Activated CD8-positive, alpha-beta T cell treated with anti-CD3 and anti-CD28 coated beads for 36 hours (primary cell): Measurements from ENCODE around the gene IL13RA2. TPM values are rescaled to one million over a fixed set of nuclear protein-coding genes. Genes with fewer than 3 reads are reported as not detected.
A peak's percentile ranks its signal among the peaks of the same experiment; 100 is the strongest.

ENCODE experiments used
- ATAC-seq: fragments of 200-7000 bp; cut with Tn5 transposase; one replicate; pipeline ENCODE4 v1.10.0; 2021; ENCODE audit warnings: mild to moderate bottlenecking, moderate library complexity
- CTCF ChIA-PET: fragments of 350-600 bp; sonication (Branson Sonifier 250); formaldehyde crosslinking; loops from one replicate; lab custom pipeline; 2021; ENCODE audit warnings: antibody characterized with exemption; lab: Charles Lee
- POLR2A ChIA-PET: fragments of 350-600 bp; sonication (Branson Sonifier 250); formaldehyde crosslinking; loops from one replicate; lab custom pipeline; 2021; ENCODE audit warnings: antibody characterized with exemption; lab: Charles Lee
- DNase-seq: peaks from one replicate; pipeline ENCODE4 v3.0.0-alpha.2; 2020
- H3K27ac Mint-ChIP-seq: one replicate; pipeline ENCODE4 v1.8.0; 2021; ENCODE audit warnings: mild to moderate bottlenecking, mixed read lengths
- H3K27me3 Mint-ChIP-seq: one replicate; pipeline ENCODE4 v1.8.0; 2021; ENCODE audit warnings: mixed read lengths
- H3K36me3 Mint-ChIP-seq: one replicate; pipeline ENCODE4 v1.8.0; 2021; ENCODE audit warnings: low read depth, mixed read lengths
- H3K4me1 Mint-ChIP-seq: one replicate; pipeline ENCODE4 v1.8.0; 2021; ENCODE audit warnings: low read depth, mixed read lengths
- H3K4me3 Mint-ChIP-seq: one replicate; pipeline ENCODE4 v1.8.0; 2021; ENCODE audit warnings: mild to moderate bottlenecking, moderate library complexity, mixed read lengths
- H3K9me3 Mint-ChIP-seq: one replicate; pipeline ENCODE4 v1.8.0; 2021; ENCODE audit warnings: mixed read lengths
- intact Hi-C: fragments of 100-400 bp; cut with micrococcal nuclease; formaldehyde crosslinking; loops from one replicate; pipeline ENCODE4 v1.10.0; 2022
- total RNA-seq, 2 experiments: library from RNA; stranded (reverse); gene quantifications; one replicate each; pipeline ENCODE4 v1.2.3, GENCODE V29; 2021
- TF ChIP-seq, protein P1 (sequence below): fragments of 200-600 bp; IDR thresholded peaks from one replicate; pipeline ENCODE4 v1.8.0; 2022; ENCODE audit warnings: antibody characterized with exemption, mild to moderate bottlenecking

The IL13RA2 gene
- total RNA-seq, 2 experiments from 2014 or later, result not detected

DNA sequence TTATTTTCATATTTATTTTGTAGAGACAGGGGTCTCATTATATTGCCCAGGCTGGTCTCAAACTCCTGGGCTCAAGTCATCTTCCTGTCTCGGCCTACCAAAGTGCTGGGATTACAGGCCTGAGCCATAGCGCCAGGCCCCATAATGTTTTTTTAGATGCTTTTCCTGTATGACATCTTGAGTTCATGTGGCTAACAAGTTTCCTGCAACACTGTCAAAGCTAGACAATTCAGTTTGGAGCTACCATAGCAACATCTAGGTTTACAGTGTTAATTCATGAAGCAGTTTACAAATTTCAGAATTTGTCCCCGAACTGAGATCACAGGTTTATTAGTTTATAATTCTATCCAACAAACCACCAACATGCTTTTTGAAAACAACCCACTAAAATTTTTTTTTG is 6.4 kb upstream of the IL13RA2 start:
- Mint-ChIP-seq H3K36me3 (no peaks in the 10 kb centered on the region), H3K9me3 (no peaks in the 10 kb centered on the region), H3K4me1 (no peaks in the 10 kb centered on the region), H3K4me3 (no peak overlapping the region), H3K27ac (no peak overlapping the region), H3K27me3 (no peaks in the 10 kb centered on the region)
- ChIA-PET CTCF (no interaction called here), POLR2A (no interaction called here)
- DNase-seq, result no peak
- TF ChIP-seq, protein P1, sequence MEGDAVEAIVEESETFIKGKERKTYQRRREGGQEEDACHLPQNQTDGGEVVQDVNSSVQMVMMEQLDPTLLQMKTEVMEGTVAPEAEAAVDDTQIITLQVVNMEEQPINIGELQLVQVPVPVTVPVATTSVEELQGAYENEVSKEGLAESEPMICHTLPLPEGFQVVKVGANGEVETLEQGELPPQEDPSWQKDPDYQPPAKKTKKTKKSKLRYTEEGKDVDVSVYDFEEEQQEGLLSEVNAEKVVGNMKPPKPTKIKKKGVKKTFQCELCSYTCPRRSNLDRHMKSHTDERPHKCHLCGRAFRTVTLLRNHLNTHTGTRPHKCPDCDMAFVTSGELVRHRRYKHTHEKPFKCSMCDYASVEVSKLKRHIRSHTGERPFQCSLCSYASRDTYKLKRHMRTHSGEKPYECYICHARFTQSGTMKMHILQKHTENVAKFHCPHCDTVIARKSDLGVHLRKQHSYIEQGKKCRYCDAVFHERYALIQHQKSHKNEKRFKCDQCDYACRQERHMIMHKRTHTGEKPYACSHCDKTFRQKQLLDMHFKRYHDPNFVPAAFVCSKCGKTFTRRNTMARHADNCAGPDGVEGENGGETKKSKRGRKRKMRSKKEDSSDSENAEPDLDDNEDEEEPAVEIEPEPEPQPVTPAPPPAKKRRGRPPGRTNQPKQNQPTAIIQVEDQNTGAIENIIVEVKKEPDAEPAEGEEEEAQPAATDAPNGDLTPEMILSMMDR, result no peak
- intact Hi-C loops, result no loop called here
- ATAC-seq, result no peak

GRCh38 chrX:115023139-115023538 is 5.7 kb upstream of the IL13RA2 start:
- no peaks in the 10 kb centered on the region for H3K36me3 Mint-ChIP-seq
- CTCF ChIA-PET, result no interaction called here
- no peak overlapping the region for H3K4me3 Mint-ChIP-seq
- H3K4me1 Mint-ChIP-seq, result no peaks in the 10 kb centered on the region
- no peak overlapping the region for H3K27ac Mint-ChIP-seq
- no peak for ATAC-seq
- no peak for DNase-seq
- POLR2A ChIA-PET, result no interaction called here
- H3K9me3 Mint-ChIP-seq, result no peaks in the 10 kb centered on the region
- TF ChIP-seq, protein P1, result no peak
- intact Hi-C loops, result no loop called here
- no peaks in the 10 kb centered on the region for H3K27me3 Mint-ChIP-seq

GRCh38 chrX:115021121-115021520 is 3.7 kb upstream of the IL13RA2 start:
- CTCF ChIA-PET, result no interaction called here
- no peaks in the 10 kb centered on the region for H3K27me3 Mint-ChIP-seq
- intact Hi-C loops, result no loop called here

GRCh38 chrX:115018944-115019343 is 1.5 kb upstream of the IL13RA2 start:
- intact Hi-C loops, result no loop called here
- H3K27me3 Mint-ChIP-seq, result no peaks in the 10 kb centered on the region
- TF ChIP-seq, protein P1, result no peak
- DNase-seq (no peak), ATAC-seq (no peak)
- ChIA-PET POLR2A (no interaction called here), CTCF (no interaction called here)
- H3K27ac Mint-ChIP-seq, result no peak overlapping the region
- H3K36me3 Mint-ChIP-seq, result no peaks in the 10 kb centered on the region
- no peaks in the 10 kb centered on the region for H3K9me3 Mint-ChIP-seq
- H3K4me1 Mint-ChIP-seq, result no peaks in the 10 kb centered on the region
- H3K4me3 Mint-ChIP-seq, result no peak overlapping the region

More at GRCh38 chrX:115021121-115021520, 3.7 kb upstream of the IL13RA2 start:
- ATAC-seq (no peak), DNase-seq (no peak)
- Mint-ChIP-seq H3K4me1 (no peaks in the 10 kb centered on the region), H3K9me3 (no peaks in the 10 kb centered on the region), H3K27ac (no peak overlapping the region), H3K4me3 (no peak overlapping the region), H3K36me3 (no peaks in the 10 kb centered on the region)
- TF ChIP-seq, protein P1, result no peak
- POLR2A ChIA-PET, result no interaction called here

DNA sequence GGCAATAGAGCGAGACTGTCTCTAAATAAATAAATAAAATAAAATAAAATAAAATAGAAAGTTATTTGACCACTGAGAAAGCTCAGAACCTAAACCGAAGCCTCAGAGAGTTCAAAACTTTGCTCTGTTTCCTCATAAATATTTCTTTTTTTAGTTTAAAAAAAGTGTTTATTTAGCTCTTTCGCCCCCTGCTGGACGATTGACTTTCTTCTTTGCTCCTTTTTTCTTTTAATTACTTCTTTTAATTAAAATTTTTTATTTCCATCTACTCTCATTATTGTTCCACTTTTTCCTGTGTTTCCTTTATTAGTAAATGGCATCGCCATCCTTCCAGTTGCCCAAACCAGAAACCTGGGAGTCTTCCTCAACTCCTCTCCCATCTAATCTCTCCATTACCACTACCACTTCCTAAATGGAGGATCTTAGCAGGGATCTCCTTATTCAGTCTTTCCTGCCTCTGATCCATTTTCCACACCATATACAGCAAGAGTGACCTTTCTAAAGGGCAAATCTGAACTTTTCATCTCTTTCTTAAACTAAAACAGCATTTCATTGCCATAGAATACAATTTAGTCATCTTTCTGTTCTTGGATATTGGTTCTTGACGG is 728 bp upstream of the IL13RA2 start:
- intact Hi-C loops, result no loop called here
- TF ChIP-seq, protein P1, result peak; percentile 16
- DNase-seq, result peak; percentile 4
- Mint-ChIP-seq H3K27me3 (no peaks in the 10 kb centered on the region), H3K9me3 (no peaks in the 10 kb centered on the region), H3K4me3 (no peak overlapping the region), H3K27ac (no peak overlapping the region), H3K4me1 (no peaks in the 10 kb centered on the region), H3K36me3 (no peaks in the 10 kb centered on the region)
- no peak for ATAC-seq
- ChIA-PET CTCF (no interaction called here), POLR2A (no interaction called here)
